ENCODE data around the gene SLC37A2.
"Not testable (repeated sequence)": the region's sequence is repeated elsewhere in the genome, so short reads cannot be mapped to it uniquely, and the experiment has no call there.

Gene SLC37A2

GRCh38 chr11:125062931-125063428 is at the start of gene SLC37A2:
SLC37A2 (plus strand) TSS chr11:125063305; CDS start chr11:125063368, 63 bp downstream.
- no peak for DNase-seq

- DNase-seq, result no peak
Observed at GRCh38 chr11:125016413-125016812, 46.7 kb upstream of the SLC37A2 start.

GRCh38 chr11:125020342-125020741 is 42.8 kb upstream of the SLC37A2 start:
- no peak for DNase-seq

- DNase-seq, result no peak
Observed at GRCh38 chr11:125022551-125022950, 40.6 kb upstream of the SLC37A2 start.

- no peak for DNase-seq
Observed at GRCh38 chr11:125025968-125026367, 37.1 kb upstream of the SLC37A2 start.

GRCh38 chr11:125029431-125029830 is 33.7 kb upstream of the SLC37A2 start:
- not testable (repeated sequence) for DNase-seq

GRCh38 chr11:125036933-125037332 is 26.2 kb upstream of the SLC37A2 start:
- no peak for DNase-seq

- no peak for DNase-seq
Observed at GRCh38 chr11:125049164-125049792, 13.8 kb upstream of the SLC37A2 start.

- DNase-seq, result no peak
Observed at GRCh38 chr11:125052047-125052446, 11.1 kb upstream of the SLC37A2 start.

GRCh38 chr11:125053167-125053566 is 9.9 kb upstream of the SLC37A2 start:
- DNase-seq, result no peak

- DNase-seq, result no peak
Observed at GRCh38 chr11:125055107-125055715, 7.9 kb upstream of the SLC37A2 start.

- DNase-seq, result not testable (repeated sequence)
Observed at GRCh38 chr11:125056111-125056510, 7.0 kb upstream of the SLC37A2 start.

GRCh38 chr11:125056931-125057692 is 6.0 kb upstream of the SLC37A2 start:
- no peak for DNase-seq

GRCh38 chr11:125057693-125058016 is 5.5 kb upstream of the SLC37A2 start:
- DNase-seq, result no peak

GRCh38 chr11:125061281-125061680 is 1.8 kb upstream of the SLC37A2 start:
- no peak for DNase-seq

GRCh38 chr11:125062218-125062930 is 731 bp upstream of the SLC37A2 start:
- no peak for DNase-seq

- DNase-seq, result no peak
Observed at GRCh38 chr11:125063429-125064043, 431 bp downstream of the SLC37A2 start.

GRCh38 chr11:125064070-125064469 is 965 bp downstream of the SLC37A2 start:
- no peak for DNase-seq

- DNase-seq, result no peak
Observed at GRCh38 chr11:125068368-125068767, 5.3 kb downstream of the SLC37A2 start.

GRCh38 chr11:125069008-125069407 is 5.9 kb downstream of the SLC37A2 start:
- no peak for DNase-seq

- DNase-seq, result no peak
Observed at GRCh38 chr11:125069796-125070195, 6.7 kb downstream of the SLC37A2 start.

GRCh38 chr11:125070699-125071254 is 7.7 kb downstream of the SLC37A2 start:
- no peak for DNase-seq

GRCh38 chr11:125071435-125071834 is 8.3 kb downstream of the SLC37A2 start:
- no peak for DNase-seq

Data from NCI-H774 (cell line).